Endothelial cell of umbilical vein (primary cell): ENCODE data around the gene CFAP100. TPM values are rescaled to one million over a fixed set of nuclear protein-coding genes. Genes with fewer than 3 reads are reported as not detected.

Experiments used
- BruUV-seq: library from RNA; stranded (reverse); fragments of 400-500 nt; replicated peaks from 2 replicates; lab custom pipeline; 2021; lab: Mats Ljungman, UMichigan
- CTCF ChIA-PET: fragments of 300-600, 350-600 bp; sonication (Branson Sonifier 250); formaldehyde crosslinking; loops from one replicate; lab custom pipeline; 2021; ENCODE audit warnings: antibody characterized with exemption, inconsistent platforms; lab: Charles Lee
- POLR2A ChIA-PET: fragments of 300-600, 350-600 bp; sonication (Branson Sonifier 250); formaldehyde crosslinking; loops from one replicate; lab custom pipeline; 2021; ENCODE audit warnings: antibody characterized with exemption, inconsistent platforms; lab: Charles Lee
- DNase-seq: peaks from one replicate; pipeline ENCODE4 v3.0.0-alpha.2; 2011; ENCODE audit warnings: low read depth, low spot score
- FAIRE-seq: peaks from 2 replicates; lab custom pipeline; 2011; peaks lifted over from hg19 to GRCh38; lab: Jason Lieb, UNC
- H2AFZ ChIP-seq: 2 replicates; pipeline ENCODE4 v1.6.0; 2012; ENCODE audit warnings: low read depth, low read length, control low read depth, inconsistent platforms
- H3K27ac ChIP-seq: 2 replicates; pipeline ENCODE4 v1.5.1; 2011; ENCODE audit warnings: low read depth, mild to moderate bottlenecking, control low read depth, low read length, moderate library complexity; ENCODE audit not compliant: insufficient read depth
- H3K27me3 ChIP-seq, 2 experiments: 2 replicates each; pipeline versions ENCODE4 v1.6.0 to v1.6.1; 2011; ENCODE audit warnings: low read length in 2 of 2, mixed read lengths in 1 of 2; ENCODE audit not compliant: control insufficient read depth in 2 of 2, insufficient read depth in 2 of 2
- H3K36me3 ChIP-seq, 2 experiments: 2 replicates in 1 of 2; 3 replicates in 1 of 2; pipeline ENCODE4 v1.5.1; 2011; ENCODE audit warnings: low read length in 2 of 2, mild to moderate bottlenecking in 1 of 2, moderate library complexity in 1 of 2; ENCODE audit not compliant: control insufficient read depth in 2 of 2, insufficient read depth in 2 of 2; ENCODE audit errors: extremely low read depth in 1 of 2
- H3K4me1 ChIP-seq: 3 replicates; pipeline ENCODE4 v1.5.1; 2011; ENCODE audit warnings: mild to moderate bottlenecking, low read length; ENCODE audit not compliant: control insufficient read depth, insufficient read depth; ENCODE audit errors: extremely low read depth
- H3K4me2 ChIP-seq: 2 replicates; pipeline ENCODE4 v1.6.1; 2011; ENCODE audit warnings: low read length, control low read depth, mixed read lengths; ENCODE audit not compliant: insufficient read depth
- H3K4me3 ChIP-seq, 3 experiments: fragments of 200-600 bp in 1 of 3; sonication (generic), shearing (Covaris generic) in 1 of 3; replicated peaks in 1 of 3; 2 replicates each; pipeline ENCODE4 v1.5.1; 2011 to 2016; ENCODE audit warnings: control low read depth in 3 of 3, low read length in 3 of 3, mild to moderate bottlenecking in 2 of 3, inconsistent platforms in 1 of 3, low read depth in 1 of 3, moderate library complexity in 1 of 3; ENCODE audit not compliant: insufficient read depth in 1 of 3
- H3K79me2 ChIP-seq: 2 replicates; pipeline ENCODE4 v1.6.0; 2012; ENCODE audit warnings: low read length, inconsistent platforms; ENCODE audit not compliant: control insufficient read depth, insufficient read depth
- H3K9ac ChIP-seq: replicated peaks from 2 replicates; pipeline ENCODE3; 2011; ENCODE audit warnings: low read length, control low read depth; ENCODE audit not compliant: insufficient read depth; ENCODE audit errors: extremely low read depth
- H3K9me1 ChIP-seq: replicated peaks from 3 replicates; pipeline ENCODE4 v1.6.0; 2011; ENCODE audit warnings: mild to moderate bottlenecking, low read length; ENCODE audit not compliant: control insufficient read depth, insufficient read depth; ENCODE audit errors: extremely low read depth
- H3K9me3 ChIP-seq: replicated peaks from 2 replicates; pipeline ENCODE4 v1.5.1; 2012; ENCODE audit warnings: low read length, inconsistent platforms; ENCODE audit not compliant: control insufficient read depth, insufficient read depth
- H4K20me1 ChIP-seq: replicated peaks from 2 replicates; pipeline ENCODE3; 2011; ENCODE audit warnings: mild to moderate bottlenecking, low read length; ENCODE audit not compliant: control insufficient read depth, insufficient read depth; ENCODE audit errors: extremely low read depth
- EZH2 ChIP-seq: IDR thresholded peaks from 2 replicates; pipeline ENCODE4 v1.6.1; 2012; ENCODE audit warnings: borderline replicate concordance, low read depth, mild to moderate bottlenecking, moderate library complexity, low read length, inconsistent platforms; ENCODE audit not compliant: severe bottlenecking
- FOS ChIP-seq: IDR thresholded peaks from 2 replicates; pipeline ENCODE4 v1.6.1; 2011; ENCODE audit warnings: mild to moderate bottlenecking, low read length, moderate library complexity, borderline replicate concordance; ENCODE audit not compliant: insufficient read depth
- GATA2 ChIP-seq: IDR thresholded peaks from 2 replicates; pipeline ENCODE4 v1.7.0; 2011; ENCODE audit warnings: low read depth, mild to moderate bottlenecking, moderate library complexity, mixed read lengths, low read length; ENCODE audit not compliant: insufficient read length, insufficient read depth
- JUN ChIP-seq: IDR thresholded peaks from 2 replicates; pipeline ENCODE4 v1.6.1; 2011; ENCODE audit warnings: borderline replicate concordance, low read depth; ENCODE audit not compliant: insufficient read length, insufficient read depth
- MYC ChIP-seq: IDR thresholded peaks from one replicate; pipeline ENCODE4 v1.6.1; 2011; ENCODE audit warnings: mild to moderate bottlenecking, low read depth, low read length
- POLR2A ChIP-seq: IDR thresholded peaks from 2 replicates; pipeline ENCODE4 v1.6.1; 2012; ENCODE audit warnings: low read depth, mild to moderate bottlenecking, control low read depth, low read length
- POLR2AphosphoS5 ChIP-seq: IDR thresholded peaks from 2 replicates; pipeline ENCODE4 v1.6.1; 2012; ENCODE audit warnings: low read depth, mild to moderate bottlenecking, control low read depth, low read length, moderate library complexity; ENCODE audit not compliant: insufficient read depth
- dilution Hi-C: fragments of 300-500 bp; cut with MboI; formaldehyde crosslinking; loops from one replicate; pipeline ENCODE4 v1.15.0; 2019; ENCODE audit warnings: low sequenced_read_pairs; ENCODE audit not compliant: extremely low pct_ligation_motif_present
- intact Hi-C: fragments of 100-400 bp; cut with micrococcal nuclease; formaldehyde crosslinking; loops from one replicate; pipeline ENCODE4 v1.10.0; 2022
- polyA plus RNA-seq, 4 experiments: library from polyadenylated mRNA; depleted of rRNA in 3 of 4; stranded (reverse) in 3 of 4; unstranded in 1 of 4; fragments of >200 nt; gene quantifications; 2 replicates each; pipeline versions ENCODE4 v1.2.1 to v1.2.3, GENCODE V29; 2011 to 2012; ENCODE audit warnings: missing spikeins in 1 of 4
- total RNA-seq: library from RNA; stranded (reverse); gene quantifications from 2 replicates; pipeline ENCODE4 v1.2.3, GENCODE V29; 2021
- TF ChIP-seq, protein P1 (sequence below), 2 donors: IDR thresholded peaks; 1 replicate in 1 of 2; 2 replicates in 1 of 2; pipeline ENCODE4 v1.5.1; 2011; ENCODE audit warnings: low read length in 2 of 2, mild to moderate bottlenecking in 2 of 2, moderate library complexity in 2 of 2, control low read depth in 1 of 2, inconsistent platforms in 1 of 2, low read depth in 1 of 2; ENCODE audit not compliant: insufficient read depth in 1 of 2; ENCODE audit errors: extremely low read depth in 1 of 2
- TF ChIP-seq, protein P2 (sequence below): IDR thresholded peaks from 2 replicates; pipeline ENCODE4 v1.6.1; 2011; ENCODE audit not compliant: insufficient read depth, insufficient read length

The CFAP100 gene
- total and polyA plus RNA-seq, 2 donors (not counting 3 experiments of a cell fraction or from before 2014, with no cell fraction given), result not detected

DNA sequence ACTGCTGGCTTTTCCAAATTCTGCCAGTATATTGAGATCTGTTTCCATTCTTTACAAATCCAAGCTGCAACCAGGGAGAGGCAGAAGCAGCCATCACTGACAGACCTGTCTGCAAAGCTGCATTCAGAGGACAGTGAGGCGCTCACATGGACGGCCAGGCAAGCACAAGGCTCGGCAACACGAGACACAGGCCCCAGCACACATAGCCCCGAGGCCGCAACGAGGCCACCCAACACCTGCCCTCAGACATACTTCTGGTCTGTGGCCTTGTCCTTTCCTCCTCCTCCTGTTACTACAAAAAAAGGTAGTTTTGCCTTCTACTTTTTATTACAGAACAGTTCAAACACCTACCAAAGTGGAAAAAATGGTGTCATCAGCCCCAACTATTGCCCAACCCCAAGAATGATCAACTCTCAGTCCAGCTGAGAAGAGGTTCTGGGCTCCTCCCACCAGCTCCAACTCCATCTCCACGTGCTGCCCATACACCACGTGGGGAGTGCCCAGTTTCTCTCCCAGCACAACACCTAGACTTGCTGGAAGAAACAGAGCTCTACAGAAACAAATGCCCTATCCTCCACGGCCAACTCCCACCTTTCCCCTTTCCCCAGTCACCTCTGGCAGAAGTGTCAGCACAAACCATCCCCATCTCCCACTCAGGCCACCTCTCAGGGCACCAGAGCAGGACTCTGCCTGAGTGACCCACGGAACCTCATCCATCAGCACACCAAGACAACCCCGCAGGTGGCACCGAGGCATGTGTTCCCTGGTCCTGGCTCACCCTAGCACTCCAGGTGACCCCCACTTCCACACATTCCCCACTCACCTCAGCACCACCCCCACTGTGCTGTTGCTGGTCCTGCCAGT is 73.6 kb downstream of the CFAP100 start:
- no peak overlapping the region for H3K9ac ChIP-seq
- peaks cover 37% of the 10 kb centered on the region for H3K79me2 ChIP-seq
- no peaks in the 10 kb centered on the region for H4K20me1 ChIP-seq
- peaks cover 15% of the 10 kb centered on the region for H3K4me1 ChIP-seq
- no peaks in the 10 kb centered on the region for H3K9me1 ChIP-seq
- H3K27ac ChIP-seq, result no peak overlapping the region
- no peak for TF ChIP-seq POLR2A
- TF ChIP-seq EZH2, result no peak
- no peak for TF ChIP-seq FOS
- TF ChIP-seq JUN, result no peak
- no peak for TF ChIP-seq GATA2
- no peak for TF ChIP-seq POLR2AphosphoS5
- TF ChIP-seq, protein P1, sequence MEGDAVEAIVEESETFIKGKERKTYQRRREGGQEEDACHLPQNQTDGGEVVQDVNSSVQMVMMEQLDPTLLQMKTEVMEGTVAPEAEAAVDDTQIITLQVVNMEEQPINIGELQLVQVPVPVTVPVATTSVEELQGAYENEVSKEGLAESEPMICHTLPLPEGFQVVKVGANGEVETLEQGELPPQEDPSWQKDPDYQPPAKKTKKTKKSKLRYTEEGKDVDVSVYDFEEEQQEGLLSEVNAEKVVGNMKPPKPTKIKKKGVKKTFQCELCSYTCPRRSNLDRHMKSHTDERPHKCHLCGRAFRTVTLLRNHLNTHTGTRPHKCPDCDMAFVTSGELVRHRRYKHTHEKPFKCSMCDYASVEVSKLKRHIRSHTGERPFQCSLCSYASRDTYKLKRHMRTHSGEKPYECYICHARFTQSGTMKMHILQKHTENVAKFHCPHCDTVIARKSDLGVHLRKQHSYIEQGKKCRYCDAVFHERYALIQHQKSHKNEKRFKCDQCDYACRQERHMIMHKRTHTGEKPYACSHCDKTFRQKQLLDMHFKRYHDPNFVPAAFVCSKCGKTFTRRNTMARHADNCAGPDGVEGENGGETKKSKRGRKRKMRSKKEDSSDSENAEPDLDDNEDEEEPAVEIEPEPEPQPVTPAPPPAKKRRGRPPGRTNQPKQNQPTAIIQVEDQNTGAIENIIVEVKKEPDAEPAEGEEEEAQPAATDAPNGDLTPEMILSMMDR (IDR thresholded peaks at IDR 0.05; ENCODE audit: extremely low read depth in 1 of 2, insufficient read depth in 1 of 2, low read depth in 1 of 2, low read length in 2 of 2), result no peak
- TF ChIP-seq, protein P2, sequence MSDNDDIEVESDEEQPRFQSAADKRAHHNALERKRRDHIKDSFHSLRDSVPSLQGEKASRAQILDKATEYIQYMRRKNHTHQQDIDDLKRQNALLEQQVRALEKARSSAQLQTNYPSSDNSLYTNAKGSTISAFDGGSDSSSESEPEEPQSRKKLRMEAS, result no peak
- no peak for TF ChIP-seq MYC
- no peak overlapping the region for H2AFZ ChIP-seq
- H3K27me3 ChIP-seq, result no peaks in the 10 kb centered on the region
- BruUV-seq, result no TSS peak
- H3K9me3 ChIP-seq, result no peaks in the 10 kb centered on the region
- ChIA-PET POLR2A (interaction anchor here (0.6 kb wide), 1 partner anchor 13 kb away, joined by 3 read pairs; no protein-coding TSS in a partner anchor), CTCF (no interaction called here)
- H3K4me3 ChIP-seq, result no peak overlapping the region
- FAIRE-seq (no peak), DNase-seq (no peak)
- H3K4me2 ChIP-seq, result no peak overlapping the region
- dilution Hi-C loops (no loop called here), intact Hi-C loops (no loop called here)
- peaks cover 20 to 58% of the 10 kb centered on the region in 2 experiments for H3K36me3 ChIP-seq
